ENCODE results near the gene PIAS4.
A peak's percentile ranks its signal among the peaks of the same experiment; 100 is the strongest.
"Not testable (repeated sequence)": the region's sequence is repeated elsewhere in the genome, so short reads cannot be mapped to it uniquely, and the experiment has no call there.

PIAS4 gene

GRCh38 chr19:4007021-4007835 is at the start of gene PIAS4:
TSS of gene PIAS4 (plus strand) at chr19:4007736. CDS start at chr19:4007761, 25 bp downstream.
- peak; percentile 84 for DNase-seq

- no peak for DNase-seq
Observed at GRCh38 chr19:3958836-3959765, 48.4 kb upstream of the PIAS4 start.

DNA sequence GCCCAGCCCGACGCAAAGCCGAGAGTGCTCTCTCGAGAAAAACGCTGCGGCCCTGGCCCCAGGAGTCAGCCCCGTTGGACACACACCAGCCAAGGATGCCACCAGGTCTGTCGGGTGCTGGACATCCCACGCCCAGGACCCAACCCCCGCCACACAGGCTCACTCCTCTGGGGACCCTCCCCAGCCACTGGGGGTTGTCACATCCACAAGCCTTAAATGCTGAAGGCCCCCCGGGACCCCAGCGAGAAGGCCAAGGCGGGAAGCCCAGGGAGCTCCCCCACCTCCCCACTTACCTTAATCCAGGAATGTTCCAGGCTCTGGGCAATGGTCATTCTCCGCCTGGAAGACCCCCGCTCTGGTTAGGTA is 47.8 kb upstream of the PIAS4 start:
- DNase-seq, result no peak

- DNase-seq, result no peak
Observed at GRCh38 chr19:3961007-3961406, 46.5 kb upstream of the PIAS4 start.

DNA sequence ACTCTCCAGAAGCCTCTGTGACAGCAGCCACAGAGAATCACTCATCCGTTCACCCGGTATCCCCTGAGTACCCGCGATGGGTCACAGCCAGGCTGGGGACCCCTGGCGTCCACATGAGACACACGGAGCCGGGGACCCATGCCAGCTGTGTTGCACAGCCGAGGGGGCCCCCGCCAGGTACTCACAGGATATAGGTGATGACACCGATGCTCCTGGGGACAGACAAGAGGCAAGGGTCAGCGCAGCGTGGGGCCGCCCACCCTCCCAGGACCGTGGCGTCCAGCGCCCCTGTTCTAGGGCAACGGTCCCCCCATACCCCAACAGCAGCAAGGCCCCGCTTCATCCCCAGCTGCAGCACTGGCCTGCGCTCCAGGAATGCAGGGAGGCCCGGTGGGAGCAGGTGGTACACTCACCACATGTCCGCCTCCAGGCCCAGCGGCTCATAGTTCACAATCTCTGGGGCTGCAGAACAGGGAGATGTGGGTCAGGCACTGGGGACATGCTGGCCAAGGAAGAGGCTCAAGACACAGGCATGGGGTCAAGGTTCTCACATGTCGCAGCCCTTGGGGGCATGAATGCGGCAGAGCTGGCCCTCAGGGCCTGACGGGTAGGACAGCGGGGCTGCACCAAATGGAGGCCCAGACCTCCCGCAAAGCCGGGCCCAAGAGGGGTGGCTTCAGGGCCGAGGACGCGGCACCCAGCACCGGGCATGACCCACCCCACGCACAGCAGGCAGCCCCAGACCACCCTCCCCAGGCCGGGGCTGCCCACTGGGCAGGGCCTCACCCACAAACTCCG is 43.9 kb upstream of the PIAS4 start:
- no peak for DNase-seq

DNA sequence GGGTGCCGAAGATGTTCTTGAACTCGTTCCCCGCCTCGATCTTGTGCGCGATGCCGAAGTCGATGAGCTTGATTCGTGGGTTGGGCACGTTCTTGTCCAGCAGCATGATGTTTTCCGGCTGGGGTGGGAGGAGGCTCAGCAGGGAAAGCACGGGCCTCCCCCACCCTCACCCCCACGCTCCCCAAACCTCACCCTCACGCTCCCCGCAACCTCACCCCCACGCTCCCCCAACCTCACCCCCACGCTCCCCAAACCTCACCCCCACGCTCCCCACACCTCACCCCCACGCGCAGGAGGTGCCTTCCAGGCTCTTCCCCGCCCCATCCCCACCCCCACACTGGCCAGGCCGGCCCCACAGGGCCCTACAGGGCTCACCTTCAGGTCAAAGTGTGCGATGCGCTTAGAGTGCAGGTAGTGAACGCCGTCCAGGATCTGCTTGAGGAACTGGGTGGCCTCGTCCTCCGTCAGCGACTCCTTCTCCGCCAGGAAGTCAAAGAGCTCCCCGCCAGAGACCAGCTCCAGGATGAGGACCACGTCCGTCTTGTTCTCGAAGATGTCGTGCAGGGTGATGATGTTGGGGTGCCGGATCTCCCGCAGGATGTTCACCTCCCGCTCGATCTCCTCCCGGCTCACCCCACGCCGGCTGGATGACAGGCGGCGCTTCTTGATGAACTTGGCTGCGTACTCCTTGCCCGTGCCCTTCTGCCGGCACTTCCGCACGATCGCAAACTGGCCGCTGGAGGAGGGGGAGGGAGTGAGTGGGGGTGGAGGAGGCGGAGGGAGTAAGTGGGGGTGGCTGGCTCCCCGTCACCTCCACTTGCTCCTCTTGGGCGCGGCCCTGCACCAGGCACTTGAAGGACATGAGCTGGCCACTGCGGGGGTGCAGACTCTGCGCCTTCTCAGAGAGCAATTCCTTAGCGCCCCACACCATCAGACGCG is 43.0 kb upstream of the PIAS4 start:
- DNase-seq, result no peak

- DNase-seq, result no peak
Observed at GRCh38 chr19:3966051-3967017, 41.2 kb upstream of the PIAS4 start.

DNA sequence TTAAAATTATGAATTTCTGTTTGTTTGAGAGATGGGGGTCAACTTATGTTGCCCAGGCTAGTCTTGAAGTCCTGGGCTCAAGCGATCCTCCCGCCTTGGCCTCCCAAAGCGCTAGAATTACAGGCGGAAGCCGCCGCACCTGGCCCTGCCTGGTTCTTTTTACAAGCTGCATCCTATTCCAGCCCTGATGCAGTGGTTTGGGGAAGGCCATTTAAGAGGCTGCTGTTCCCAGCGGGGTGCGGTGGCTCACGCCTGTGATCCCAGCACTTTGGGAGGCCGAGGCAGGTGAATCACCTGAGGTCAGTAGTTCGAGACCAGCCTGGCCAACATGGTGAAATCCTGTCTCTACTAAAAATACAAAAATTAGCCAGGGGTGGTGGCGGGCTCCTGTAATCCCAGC is 39.6 kb upstream of the PIAS4 start:
- not testable (repeated sequence) for DNase-seq

- DNase-seq, result peak; percentile 72
Observed at GRCh38 chr19:3968556-3969434, 38.7 kb upstream of the PIAS4 start.

DNA sequence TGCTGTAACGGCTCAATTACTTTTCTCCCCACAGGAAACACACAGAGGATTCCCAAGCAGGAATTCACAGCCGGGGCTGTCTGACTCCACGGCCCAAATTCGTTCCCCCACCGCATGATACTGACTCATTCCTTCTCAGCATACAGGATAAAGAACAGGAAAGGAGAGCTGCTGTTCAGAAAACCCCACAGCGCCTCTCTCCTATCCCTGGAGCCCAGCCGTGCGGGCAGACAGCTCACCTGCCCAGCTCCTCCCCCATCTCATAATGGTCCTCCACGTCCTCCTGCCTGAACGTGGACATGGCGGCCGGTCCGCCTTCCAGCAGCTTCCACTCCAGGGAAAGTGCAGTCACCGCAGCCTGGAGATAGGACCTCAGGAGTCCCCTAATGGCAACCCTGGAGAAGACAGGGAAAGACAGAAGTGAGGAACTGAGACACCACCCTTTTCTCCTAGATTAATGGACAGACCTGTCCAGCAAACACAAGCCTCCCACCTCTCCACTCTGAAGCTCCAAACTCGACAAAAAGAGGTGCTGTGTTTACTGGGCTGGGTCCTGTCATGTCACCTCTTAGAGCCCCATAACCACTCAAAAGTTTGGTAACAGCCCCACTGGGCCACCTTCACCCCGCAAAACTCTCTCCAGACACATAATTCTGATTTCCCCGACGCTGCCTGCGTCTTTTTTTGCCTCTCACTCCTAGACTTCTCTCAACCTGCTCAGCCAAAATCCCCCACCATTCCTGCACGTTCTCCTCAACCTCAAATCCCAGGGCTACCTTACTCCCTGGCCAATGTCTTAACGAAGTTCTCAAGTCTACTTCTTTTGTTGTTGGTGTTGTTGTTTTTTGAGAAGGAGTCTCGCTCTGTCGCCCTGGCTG is 37.9 kb upstream of the PIAS4 start:
- DNase-seq, result no peak

GRCh38 chr19:3970313-3970807 is 37.2 kb upstream of the PIAS4 start:
- DNase-seq, result no peak

DNA sequence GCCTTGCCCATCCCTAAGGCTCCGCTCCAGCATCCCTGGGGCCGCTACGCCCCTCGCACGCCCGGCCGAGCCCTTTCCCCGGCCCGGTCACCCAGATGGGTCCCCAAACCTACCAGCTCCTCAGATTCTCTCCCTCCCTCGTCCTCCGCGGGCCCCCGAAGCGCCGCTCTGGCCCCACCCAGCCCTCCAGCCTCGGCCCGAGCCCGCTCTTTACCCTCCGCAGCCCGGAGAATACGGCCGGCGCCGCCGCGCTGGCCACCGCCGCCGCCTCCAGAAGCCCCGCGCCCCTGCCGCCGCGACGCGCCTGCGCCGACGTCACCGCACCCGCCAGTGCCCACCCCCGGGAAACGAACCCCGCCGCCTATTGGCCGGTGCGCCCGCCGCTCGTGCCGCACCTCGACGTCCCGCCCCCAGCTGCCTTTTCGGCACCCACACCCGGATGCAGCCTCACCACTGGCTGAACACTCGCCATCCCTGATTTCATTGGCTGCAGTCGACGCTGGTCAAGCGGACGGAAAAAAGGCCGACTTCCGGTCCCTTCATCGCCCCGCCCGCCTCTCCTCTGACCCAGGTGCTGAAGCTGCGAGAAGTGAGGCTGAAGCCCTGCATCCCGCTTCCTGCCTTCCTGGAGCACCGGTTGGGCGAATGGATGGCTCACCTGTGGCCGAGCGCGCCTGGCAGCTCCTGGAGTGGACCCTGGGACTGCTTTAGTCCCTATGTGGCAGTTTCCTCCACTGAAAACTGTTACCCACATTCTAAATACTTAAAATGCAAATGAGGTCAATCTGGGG is 36.5 kb upstream of the PIAS4 start, which contains the start of gene DAPK3:
Gene DAPK3, minus strand, starts transcription at position 292 of the 791 bp plus-strand sequence. CDS start 1,364 bp downstream, outside the sequence.
- DNase-seq, result peak; percentile 95

- no peak for DNase-seq
Observed at GRCh38 chr19:3975144-3975543, 32.4 kb upstream of the PIAS4 start.

DNA sequence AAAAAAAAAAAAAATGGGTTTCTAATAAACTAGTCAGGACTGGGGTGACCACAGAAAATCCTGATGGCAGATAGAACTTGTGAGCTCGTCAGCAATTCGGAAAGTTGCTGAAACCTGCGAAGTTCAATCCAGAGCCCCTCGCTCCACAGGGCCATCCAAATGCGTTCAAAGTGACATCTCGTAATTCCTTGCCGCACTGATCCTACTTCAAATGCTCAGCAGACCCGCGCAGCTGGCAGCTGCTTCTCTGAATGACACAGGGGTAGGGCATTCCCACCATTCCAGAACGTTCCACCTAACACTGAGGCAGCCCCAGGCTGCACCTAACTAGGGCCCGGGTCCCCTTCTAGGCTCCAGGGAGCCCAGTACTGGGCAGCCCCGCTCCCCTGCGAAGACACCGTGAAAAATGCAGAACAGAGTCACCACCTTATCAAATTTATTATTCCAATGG is 31.9 kb upstream of the PIAS4 start:
- no peak for DNase-seq

GRCh38 chr19:3976495-3977241 is 30.9 kb upstream of the PIAS4 start:
- DNase-seq, result no peak
